SK-N-MC (cell line): Measurements from ENCODE around the gene RAD23B.

Experiments used
- EZH2 ChIP-seq: fragments of 200-600 bp; sonication (generic); IDR thresholded peaks from one replicate; pipeline ENCODE4 v1.6.1; 2017; ENCODE audit warnings: antibody characterized with exemption
- POLR2AphosphoS5 ChIP-seq: IDR thresholded peaks from 2 replicates; pipeline ENCODE4 v1.6.1; 2012; ENCODE audit warnings: mild to moderate bottlenecking, low read depth, low read length, borderline replicate concordance

DNA sequence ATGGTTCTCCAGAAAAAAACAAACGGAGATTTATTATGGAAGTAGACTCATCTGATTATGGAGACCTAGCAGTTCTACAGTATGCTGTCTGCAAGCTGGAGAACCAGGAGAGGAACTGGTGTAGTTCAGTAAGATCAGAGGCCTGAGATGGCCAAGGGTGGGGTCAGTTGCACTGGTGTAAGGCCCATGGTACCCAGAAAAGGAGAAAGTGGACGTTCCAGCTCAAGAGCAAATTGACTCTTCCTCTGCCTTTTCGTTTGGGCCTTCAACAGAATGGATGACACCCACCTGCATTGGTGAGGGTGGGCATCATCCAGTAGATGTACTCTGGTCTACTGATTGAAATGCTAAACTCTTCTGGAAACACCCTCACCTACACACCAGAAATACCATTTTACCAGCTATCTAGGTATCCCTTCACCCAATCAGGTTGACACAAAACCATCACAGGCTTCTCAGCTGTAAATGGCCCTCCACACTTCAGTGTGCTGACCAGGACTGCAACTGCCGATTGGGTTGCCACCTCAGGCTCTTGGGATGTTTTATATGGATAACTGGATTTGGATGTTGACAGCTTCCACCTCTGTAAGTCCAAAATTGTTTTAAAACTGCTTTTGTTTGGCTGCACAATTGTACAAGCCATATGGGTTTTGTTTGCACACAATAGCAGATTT lies 51.2 kb downstream of the RAD23B start:
- TF ChIP-seq EZH2 (no peak), POLR2AphosphoS5 (no peak)
